HG03565 (cell line): Measurements from ENCODE around the gene CDR2L.
"Not testable (repeated sequence)": the region's sequence is repeated elsewhere in the genome, so short reads cannot be mapped to it uniquely, and the experiment has no call there.

Experiments used
- ATAC-seq: cut with Tn5 transposase; IDR thresholded peaks from one replicate; pipeline ENCODE4 v1.9.1; 2021; ENCODE audit warnings: mild to moderate bottlenecking, moderate library complexity; ENCODE audit not compliant: unreplicated experiment

The CDR2L gene

GRCh38 chr17:74981318-74981978, 6.0 kb upstream of the CDR2L start:
- ATAC-seq, result no peak

- no peak for ATAC-seq
These were observed 5.3 kb upstream of the CDR2L start for GRCh38 chr17:74981979-74982662.

DNA sequence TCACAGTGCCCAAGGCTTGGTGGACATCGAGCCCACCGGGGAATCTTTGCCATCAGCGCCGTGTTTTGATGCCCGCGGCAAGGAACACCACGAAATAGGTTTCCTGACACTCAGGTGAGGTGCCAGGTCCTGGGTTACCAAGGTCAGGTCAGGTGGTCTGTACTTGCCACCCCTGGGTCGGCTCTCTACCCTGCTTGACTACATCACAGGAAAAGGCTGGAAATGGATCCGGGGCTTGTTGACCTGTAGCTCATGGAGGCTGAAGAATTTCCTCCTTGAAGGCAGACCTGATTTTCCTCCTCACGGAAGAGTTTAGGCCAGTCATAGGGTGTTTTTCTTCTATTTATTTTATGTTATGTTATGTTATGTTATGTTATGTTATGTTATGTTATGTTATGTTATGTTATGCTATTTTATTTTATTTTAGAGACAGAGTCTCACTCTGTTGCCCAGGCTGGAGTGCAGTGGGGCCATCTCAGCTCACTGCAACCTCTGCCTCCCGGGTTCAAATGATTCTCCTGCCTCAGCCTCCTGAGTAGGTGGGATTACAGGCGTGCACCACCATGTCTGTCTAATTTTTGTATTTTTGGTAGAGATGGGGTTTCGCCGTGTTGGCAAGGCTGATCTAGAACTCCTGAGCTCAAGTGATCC, 4.6 kb upstream of the CDR2L start:
- not testable (repeated sequence) for ATAC-seq

DNA sequence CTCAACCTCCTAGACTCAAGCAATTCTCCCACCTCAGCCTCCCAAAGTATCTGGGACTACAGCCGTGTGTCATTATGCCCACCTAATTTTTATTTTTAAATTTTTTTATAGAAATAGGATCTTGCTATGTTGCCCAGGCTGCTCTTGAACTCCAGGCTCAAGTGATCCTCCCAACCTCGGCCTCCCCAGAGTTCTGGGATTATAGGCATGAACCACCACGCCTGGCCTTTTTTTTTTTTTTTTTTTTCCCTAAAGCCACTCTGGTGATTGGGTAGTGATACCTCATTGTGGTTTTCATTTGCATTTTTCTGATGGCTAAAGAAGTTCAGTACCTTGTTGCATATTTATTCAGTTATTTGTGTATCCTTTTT, 1.2 kb upstream of the CDR2L start:
- no peak for ATAC-seq

GRCh38 chr17:74987909-74988711, 678 bp downstream of the CDR2L start:
- ATAC-seq, result no peak

DNA sequence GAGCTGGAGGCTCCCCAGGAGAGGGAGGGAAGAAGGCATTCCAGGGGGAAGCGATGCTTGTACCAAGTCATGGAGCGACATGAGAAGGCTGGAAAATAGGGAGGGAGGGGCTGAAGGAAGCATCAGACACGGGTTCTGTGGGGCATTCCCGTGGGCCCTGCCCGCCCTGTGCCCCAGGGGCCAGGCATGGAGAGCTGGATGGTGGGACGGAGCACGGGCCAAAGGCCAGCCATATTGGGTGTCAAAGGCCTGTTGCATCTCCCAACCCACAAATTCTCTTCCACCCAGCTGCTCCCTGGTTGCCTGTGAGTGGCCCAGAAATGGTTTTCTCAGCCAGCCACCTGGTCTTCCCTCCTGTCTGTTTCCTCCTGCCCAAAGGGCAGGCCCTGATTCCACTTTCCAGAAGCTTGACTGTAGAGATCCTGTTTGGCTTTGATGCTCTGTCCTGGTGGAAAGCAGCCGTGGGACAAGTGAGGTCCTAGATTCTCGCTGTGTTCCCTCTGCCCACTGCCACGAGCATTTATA, 3.2 kb downstream of the CDR2L start:
- no peak for ATAC-seq

DNA sequence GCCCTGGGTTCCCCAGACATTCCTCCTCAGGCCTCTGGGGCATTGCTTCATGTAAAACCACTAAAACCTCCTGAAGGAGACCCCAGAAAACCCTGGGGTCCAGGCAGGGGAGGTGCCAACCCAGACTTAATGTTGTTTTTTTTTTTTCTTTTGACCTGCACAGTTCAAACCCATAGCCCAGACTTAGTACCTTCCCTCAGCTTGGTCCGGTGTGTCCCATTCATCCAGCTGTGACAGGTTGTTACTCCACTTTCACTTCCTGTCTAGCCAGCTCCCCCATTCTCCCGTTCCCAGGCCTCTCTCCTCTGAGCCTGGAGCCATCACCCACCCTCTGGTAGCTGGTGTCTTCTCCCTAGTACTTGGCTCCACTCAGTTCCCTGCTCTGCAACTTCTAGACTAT, 4.8 kb downstream of the CDR2L start:
- no peak for ATAC-seq

DNA sequence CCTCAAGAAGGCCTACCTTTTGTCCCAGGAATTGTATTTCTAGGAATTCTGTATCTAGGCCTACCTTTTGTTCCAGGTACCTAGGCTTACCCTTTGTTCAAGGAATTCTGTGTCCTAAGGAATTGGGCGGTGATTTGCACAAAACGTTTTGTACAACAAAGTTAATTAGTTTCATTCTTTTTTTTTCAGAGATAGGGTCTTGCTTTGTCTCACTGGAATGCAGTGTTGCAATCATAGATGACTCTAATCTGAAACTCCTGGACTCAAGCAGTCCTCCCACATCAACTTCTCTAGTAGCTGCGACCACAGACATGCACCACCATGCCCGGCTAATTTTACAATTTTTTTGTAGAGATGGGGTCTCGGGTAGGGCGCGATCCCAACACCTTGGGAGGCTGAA, 7.0 kb downstream of the CDR2L start:
- ATAC-seq, result no peak

DNA sequence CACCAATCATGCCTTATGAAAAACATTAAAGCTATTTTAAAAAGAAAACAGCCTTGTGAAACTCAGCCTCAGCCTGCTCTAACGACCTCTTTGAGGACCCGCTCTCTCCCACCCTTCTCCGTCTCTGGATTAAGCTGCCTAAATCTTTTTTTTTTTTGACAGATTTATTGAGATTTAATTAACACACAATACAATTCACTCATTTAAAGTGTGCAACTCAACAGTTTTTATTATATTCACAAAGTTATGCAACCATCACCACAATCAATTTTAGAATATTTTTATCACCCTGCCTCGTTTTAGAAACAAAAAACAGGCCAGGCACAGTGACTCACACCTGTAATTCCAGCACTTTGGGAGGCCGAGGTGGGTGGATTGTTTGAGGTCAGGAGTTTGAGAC, 8.4 kb downstream of the CDR2L start:
- no peak for ATAC-seq

- ATAC-seq, result no peak
These were observed 11.4 kb downstream of the CDR2L start for GRCh38 chr17:74998783-74999182.

- no peak for ATAC-seq
These were observed 12.1 kb downstream of the CDR2L start for GRCh38 chr17:74999523-74999922.

- ATAC-seq, result no peak
These were observed 14.7 kb downstream of the CDR2L start for GRCh38 chr17:75001915-75002843.

DNA sequence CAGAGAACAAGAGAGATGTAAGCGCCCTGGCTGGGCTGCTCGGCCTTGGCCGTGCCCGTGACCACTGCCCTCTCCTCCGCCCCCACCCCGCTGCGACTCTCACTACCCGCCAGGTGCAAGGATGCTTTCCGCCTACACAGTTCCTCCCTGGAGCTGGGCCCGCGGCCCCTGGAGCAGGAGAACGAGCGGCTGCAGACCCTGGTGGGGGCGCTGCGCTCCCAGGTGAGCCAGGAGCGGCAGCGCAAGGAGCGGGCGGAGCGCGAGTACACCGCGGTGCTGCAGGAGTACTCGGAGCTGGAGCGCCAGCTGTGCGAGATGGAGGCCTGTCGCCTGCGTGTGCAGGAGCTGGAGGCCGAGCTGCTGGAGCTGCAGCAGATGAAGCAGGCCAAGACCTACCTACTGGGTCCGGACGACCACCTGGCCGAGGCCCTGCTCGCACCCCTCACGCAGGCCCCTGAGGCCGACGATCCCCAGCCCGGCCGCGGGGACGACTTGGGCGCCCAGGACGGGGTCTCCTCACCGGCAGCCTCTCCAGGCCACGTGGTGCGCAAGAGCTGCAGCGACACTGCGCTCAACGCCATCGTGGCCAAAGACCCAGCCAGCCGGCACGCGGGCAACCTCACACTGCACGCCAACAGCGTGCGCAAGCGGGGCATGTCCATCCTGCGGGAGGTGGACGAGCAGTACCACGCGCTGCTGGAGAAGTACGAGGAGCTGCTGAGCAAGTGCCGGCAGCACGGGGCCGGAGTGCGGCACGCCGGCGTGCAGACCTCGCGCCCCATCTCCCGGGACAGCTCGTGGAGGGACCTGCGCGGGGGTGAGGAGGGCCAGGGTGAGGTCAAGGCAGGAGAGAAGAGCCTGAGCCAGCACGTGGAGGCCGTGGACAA, 15.9 kb downstream of the CDR2L start:
- ATAC-seq, result no peak

GRCh38 chr17:75003957-75004355, 16.5 kb downstream of the CDR2L start:
- ATAC-seq, result no peak

DNA sequence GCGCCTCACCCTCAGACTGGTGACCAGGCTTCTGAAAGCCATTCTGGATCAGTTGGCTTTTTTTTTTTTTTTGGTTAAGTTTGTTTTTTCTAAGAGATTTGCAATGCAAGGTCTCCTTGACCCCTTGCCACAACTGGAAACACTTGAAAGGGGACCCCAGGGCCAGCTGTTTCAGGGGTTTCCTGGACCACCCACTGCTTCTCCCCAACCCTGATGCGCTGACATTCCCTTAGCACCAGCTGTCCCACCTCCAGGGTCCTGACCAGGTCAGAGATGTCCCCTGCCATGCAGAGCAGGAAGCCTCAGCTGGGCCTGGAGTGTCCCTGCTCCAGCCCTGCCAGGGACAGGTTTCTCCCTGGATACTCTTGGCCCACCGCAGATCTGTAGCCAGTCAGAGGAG, 16.9 kb downstream of the CDR2L start:
- no peak for ATAC-seq

DNA sequence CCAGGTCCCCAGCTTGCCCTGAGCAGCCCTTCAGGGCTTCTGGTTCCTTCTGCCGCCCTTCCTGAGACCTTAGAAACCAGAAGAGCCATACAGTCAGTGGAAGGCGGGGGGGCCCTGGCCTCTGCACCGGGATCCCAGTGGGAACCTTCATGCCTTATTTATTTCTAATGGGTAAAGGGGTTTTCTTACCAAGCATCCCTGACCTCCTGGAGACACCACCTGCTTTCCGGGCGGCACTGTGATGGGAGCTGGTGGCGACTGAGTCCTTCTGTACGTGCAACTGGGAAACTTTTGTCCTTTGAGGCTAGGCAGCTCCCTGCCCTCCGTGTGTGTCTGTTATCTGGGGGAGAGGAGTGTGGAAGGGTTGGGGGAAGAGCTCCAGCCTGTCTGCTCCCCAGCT, 17.9 kb downstream of the CDR2L start:
- ATAC-seq, result no peak

GRCh38 chr17:75006084-75006483, 18.7 kb downstream of the CDR2L start:
- ATAC-seq, result not testable (repeated sequence)

- ATAC-seq, result no peak
These were observed 19.2 kb downstream of the CDR2L start for GRCh38 chr17:75006653-75007052.

GRCh38 chr17:75008373-75008772, 20.9 kb downstream of the CDR2L start:
- no peak for ATAC-seq
